ENCODE results near the gene ARRDC1.

ARRDC1 gene

DNA sequence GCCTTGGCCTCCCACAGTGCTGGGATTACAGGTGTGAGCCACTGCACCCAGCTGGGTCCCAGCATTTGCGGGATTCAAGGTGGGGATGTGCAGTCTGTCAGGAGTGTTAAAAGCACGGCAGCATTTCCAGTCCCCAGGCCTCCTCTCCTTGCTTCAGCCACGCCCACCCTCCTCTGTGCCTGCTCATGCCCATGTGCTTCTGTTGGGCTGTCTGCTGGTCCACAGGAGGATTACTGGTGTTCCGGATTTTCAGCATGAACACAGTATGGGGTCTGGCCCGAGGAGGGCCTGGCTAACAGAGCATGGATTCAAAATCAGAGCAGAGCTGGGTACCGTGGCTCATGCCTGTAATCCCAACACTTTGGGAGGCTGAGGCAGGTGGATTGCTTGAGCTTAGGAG is 5.5 kb downstream of the ARRDC1 start:
- H3K4me3 ChIP-seq (replicated peaks; ENCODE audit: insufficient read depth, low read length): no peak overlapping the region
- H3K27ac ChIP-seq (replicated peaks): peak overlapping the region; percentile 24; the same call in 1 of the 2 replicates
- TF ChIP-seq SPI1 (IDR thresholded peaks at IDR 0.05; ENCODE audit: borderline replicate concordance, low read depth) (no peak), POLR2AphosphoS5 (IDR thresholded peaks at IDR 0.05; ENCODE audit: low read depth) (no peak), GABPA (IDR thresholded peaks at IDR 0.05; ENCODE audit: low read depth) (no peak)
- TF ChIP-seq, protein P1, sequence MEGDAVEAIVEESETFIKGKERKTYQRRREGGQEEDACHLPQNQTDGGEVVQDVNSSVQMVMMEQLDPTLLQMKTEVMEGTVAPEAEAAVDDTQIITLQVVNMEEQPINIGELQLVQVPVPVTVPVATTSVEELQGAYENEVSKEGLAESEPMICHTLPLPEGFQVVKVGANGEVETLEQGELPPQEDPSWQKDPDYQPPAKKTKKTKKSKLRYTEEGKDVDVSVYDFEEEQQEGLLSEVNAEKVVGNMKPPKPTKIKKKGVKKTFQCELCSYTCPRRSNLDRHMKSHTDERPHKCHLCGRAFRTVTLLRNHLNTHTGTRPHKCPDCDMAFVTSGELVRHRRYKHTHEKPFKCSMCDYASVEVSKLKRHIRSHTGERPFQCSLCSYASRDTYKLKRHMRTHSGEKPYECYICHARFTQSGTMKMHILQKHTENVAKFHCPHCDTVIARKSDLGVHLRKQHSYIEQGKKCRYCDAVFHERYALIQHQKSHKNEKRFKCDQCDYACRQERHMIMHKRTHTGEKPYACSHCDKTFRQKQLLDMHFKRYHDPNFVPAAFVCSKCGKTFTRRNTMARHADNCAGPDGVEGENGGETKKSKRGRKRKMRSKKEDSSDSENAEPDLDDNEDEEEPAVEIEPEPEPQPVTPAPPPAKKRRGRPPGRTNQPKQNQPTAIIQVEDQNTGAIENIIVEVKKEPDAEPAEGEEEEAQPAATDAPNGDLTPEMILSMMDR (IDR thresholded peaks at IDR 0.05; ENCODE audit: insufficient read depth, low read length): no peak
- TF ChIP-seq, protein P2, sequence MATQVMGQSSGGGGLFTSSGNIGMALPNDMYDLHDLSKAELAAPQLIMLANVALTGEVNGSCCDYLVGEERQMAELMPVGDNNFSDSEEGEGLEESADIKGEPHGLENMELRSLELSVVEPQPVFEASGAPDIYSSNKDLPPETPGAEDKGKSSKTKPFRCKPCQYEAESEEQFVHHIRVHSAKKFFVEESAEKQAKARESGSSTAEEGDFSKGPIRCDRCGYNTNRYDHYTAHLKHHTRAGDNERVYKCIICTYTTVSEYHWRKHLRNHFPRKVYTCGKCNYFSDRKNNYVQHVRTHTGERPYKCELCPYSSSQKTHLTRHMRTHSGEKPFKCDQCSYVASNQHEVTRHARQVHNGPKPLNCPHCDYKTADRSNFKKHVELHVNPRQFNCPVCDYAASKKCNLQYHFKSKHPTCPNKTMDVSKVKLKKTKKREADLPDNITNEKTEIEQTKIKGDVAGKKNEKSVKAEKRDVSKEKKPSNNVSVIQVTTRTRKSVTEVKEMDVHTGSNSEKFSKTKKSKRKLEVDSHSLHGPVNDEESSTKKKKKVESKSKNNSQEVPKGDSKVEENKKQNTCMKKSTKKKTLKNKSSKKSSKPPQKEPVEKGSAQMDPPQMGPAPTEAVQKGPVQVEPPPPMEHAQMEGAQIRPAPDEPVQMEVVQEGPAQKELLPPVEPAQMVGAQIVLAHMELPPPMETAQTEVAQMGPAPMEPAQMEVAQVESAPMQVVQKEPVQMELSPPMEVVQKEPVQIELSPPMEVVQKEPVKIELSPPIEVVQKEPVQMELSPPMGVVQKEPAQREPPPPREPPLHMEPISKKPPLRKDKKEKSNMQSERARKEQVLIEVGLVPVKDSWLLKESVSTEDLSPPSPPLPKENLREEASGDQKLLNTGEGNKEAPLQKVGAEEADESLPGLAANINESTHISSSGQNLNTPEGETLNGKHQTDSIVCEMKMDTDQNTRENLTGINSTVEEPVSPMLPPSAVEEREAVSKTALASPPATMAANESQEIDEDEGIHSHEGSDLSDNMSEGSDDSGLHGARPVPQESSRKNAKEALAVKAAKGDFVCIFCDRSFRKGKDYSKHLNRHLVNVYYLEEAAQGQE (IDR thresholded peaks at IDR 0.05; ENCODE audit: insufficient replicate concordance, low read depth): no peak
- no peaks in the 10 kb centered on the region for H3K27me3 ChIP-seq (ENCODE audit: insufficient read depth, poor library complexity, severe bottlenecking)
- no peak for DNase-seq (ENCODE audit: low read depth in 1 of 2, low spot score in 1 of 2)

DNA sequence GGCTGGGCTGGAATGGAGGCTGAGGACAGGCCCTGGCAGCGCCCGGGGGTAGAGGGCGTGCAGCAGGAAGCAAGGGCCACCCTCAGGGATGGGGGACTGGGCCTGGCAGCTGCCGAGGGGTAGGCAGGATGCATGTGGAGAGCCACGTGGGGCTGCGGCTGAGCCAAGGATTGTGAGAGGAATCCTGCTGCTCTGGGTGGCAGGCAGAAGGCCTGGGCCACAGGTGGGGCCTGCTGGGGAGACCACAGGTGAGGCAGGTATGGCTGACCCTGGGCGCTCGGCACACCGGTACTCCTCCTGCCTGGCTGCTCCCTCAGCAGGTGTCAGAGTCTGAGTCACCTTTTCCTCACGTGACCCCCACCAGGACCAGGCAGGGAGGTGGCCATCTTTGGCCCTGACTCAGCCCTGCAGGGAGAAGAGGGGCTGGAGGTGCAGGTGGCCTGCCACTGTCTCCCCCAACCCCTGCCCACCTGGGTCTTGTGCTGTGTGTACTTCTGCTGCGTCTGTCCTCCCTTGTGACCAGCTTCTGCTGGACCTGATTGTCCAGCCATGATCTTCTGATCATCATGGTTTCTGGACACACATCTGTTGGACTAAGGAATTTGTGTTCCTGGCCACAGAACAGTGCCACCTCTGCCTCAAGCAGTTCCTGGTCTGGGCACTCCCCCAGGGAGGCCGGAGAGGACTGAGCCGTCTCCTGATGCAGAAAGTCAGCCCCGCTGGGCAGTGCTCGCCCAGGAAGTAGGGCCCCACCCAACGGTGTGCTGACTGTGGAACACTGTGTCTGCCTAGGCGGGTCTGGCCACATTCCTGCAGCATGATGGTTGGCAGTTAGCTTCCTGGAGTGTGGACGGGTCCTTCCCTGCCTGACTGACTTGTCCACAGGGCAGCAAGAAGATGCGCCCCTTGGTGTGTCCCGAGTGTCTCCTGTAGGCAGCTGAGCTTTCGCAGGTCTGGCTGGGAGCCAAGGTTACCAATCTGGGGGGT is 6.4 kb downstream of the ARRDC1 start:
- no peak overlapping the region for H3K4me3 ChIP-seq (replicated peaks; ENCODE audit: insufficient read depth, low read length)
- TF ChIP-seq GABPA (IDR thresholded peaks at IDR 0.05; ENCODE audit: low read depth): no peak
- peak; percentile 47; the same call in 1 of the 2 replicates for TF ChIP-seq POLR2AphosphoS5 (IDR thresholded peaks at IDR 0.05; ENCODE audit: low read depth)
- peak overlapping the region; percentile 24 for H3K27ac ChIP-seq (replicated peaks)
- DNase-seq (ENCODE audit: low read depth in 1 of 2, low spot score in 1 of 2): no peak
- H3K27me3 ChIP-seq (ENCODE audit: insufficient read depth, poor library complexity, severe bottlenecking): no peaks in the 10 kb centered on the region

DNA sequence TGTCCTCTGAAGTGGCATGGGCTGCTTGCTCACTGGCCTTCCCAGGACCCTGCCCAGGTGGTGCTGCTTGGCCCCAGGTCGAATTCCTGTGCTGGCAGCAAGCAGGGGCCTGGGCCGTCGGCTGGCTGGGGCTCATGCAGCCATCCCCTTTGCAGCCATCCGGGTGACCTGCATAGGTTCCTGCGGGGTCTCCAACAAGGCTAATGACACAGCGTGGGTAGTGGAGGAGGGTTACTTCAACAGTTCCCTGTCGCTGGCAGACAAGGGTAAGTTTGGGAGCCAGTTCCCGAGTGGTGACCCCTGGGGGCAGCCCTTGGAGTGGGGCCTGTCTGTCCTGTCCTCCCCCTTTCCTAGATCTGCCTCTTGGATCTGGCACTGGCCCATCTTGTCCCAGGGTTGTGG is 7.3 kb downstream of the ARRDC1 start:
- no peak for TF ChIP-seq POLR2AphosphoS5 (IDR thresholded peaks at IDR 0.05; ENCODE audit: low read depth)
- no peak overlapping the region for H3K4me3 ChIP-seq (replicated peaks; ENCODE audit: insufficient read depth, low read length)

DNA sequence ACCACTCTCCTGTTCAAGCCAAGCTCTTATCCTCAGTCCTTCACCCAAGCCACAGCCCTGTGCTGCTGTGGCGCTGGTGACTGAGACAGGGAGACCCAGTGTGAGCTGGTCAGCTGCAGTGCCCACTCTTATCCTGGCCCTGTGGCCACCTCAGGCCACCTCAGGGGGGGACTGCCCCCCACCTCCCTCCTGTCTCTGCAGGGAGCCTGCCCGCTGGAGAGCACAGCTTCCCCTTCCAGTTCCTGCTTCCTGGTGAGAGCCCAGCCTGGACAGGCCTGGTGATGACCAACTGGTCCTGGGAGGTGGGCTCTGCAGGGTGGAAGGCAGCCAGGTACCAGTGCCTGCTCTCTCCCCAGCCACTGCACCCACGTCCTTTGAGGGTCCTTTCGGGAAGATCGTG is 7.8 kb downstream of the ARRDC1 start:
- TF ChIP-seq POLR2AphosphoS5 (IDR thresholded peaks at IDR 0.05; ENCODE audit: low read depth): 0 out of 2 replicates have a peak, but pooled peaks have one; percentile 11
- TF ChIP-seq, protein P2 (IDR thresholded peaks at IDR 0.05; ENCODE audit: insufficient replicate concordance, low read depth): no peak
- no peak for TF ChIP-seq SPI1 (IDR thresholded peaks at IDR 0.05; ENCODE audit: borderline replicate concordance, low read depth)
- TF ChIP-seq GABPA (IDR thresholded peaks at IDR 0.05; ENCODE audit: low read depth): no peak
- Histone ChIP-seq H3K27ac (replicated peaks) (no peak overlapping the region), H3K4me3 (replicated peaks; ENCODE audit: insufficient read depth, low read length) (no peak overlapping the region), H3K27me3 (ENCODE audit: insufficient read depth, poor library complexity, severe bottlenecking) (no peaks in the 10 kb centered on the region)
- no peak for DNase-seq (ENCODE audit: low read depth in 1 of 2, low spot score in 1 of 2)

More for the DNA sequence above, 7.3 kb downstream of the ARRDC1 start:
- no peak overlapping the region for H3K27ac ChIP-seq (replicated peaks)
- DNase-seq (ENCODE audit: low read depth in 1 of 2, low spot score in 1 of 2): no peak
- H3K27me3 ChIP-seq (ENCODE audit: insufficient read depth, poor library complexity, severe bottlenecking): no peaks in the 10 kb centered on the region

DNA sequence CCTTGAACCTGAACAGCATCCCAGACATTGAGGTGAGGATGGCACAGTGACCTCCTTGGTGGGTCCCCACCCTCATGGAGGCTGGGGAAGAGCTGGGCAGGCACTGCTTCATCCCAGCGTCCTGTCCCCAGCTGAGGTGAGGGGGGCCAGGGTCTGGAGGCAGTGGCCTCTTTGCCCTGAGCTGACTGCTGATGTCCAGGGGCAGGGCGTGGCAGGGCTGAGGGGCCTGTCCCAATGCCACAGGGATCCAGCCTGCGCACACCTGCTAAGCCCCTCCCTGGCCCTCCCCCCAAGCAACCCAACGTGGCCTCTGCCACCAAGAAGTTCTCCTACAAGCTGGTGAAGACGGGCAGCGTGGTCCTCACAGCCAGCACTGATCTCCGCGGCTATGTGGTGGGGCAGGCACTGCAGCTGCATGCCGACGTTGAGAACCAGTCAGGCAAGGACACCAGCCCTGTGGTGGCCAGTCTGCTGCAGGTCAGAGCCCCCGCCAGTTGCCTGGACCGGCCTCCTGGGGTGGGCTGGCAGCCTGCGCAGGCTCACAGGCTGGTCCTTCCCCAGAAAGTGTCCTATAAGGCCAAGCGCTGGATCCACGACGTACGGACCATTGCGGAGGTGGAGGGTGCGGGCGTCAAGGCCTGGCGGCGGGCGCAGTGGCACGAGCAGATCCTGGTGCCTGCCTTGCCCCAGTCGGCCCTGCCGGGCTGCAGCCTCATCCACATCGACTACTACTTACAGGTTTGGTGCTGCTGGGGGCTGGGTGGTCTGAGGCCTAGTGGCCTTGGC is 8.4 kb downstream of the ARRDC1 start:
- DNase-seq (ENCODE audit: low read depth in 1 of 2, low spot score in 1 of 2): no peak
- TF ChIP-seq POLR2AphosphoS5 (IDR thresholded peaks at IDR 0.05; ENCODE audit: low read depth) (no peak), GABPA (IDR thresholded peaks at IDR 0.05; ENCODE audit: low read depth) (no peak), SPI1 (IDR thresholded peaks at IDR 0.05; ENCODE audit: borderline replicate concordance, low read depth) (no peak)
- TF ChIP-seq, protein P1 (IDR thresholded peaks at IDR 0.05; ENCODE audit: insufficient read depth, low read length): no peak
- TF ChIP-seq, protein P2 (IDR thresholded peaks at IDR 0.05; ENCODE audit: insufficient replicate concordance, low read depth): no peak
- no peak overlapping the region for H3K4me3 ChIP-seq (replicated peaks; ENCODE audit: insufficient read depth, low read length)
- no peak overlapping the region for H3K27ac ChIP-seq (replicated peaks)
- no peaks in the 10 kb centered on the region for H3K27me3 ChIP-seq (ENCODE audit: insufficient read depth, poor library complexity, severe bottlenecking)

Measured in HL-60 (cell line).